Activated CD4-positive, CD25-positive, alpha-beta regulatory T cell treated with anti-CD3 and anti-CD28 coated beads, Interleukin-2, amount 50 U/mL, for 24 hours (primary cell): ENCODE measurements around the gene FRAS1.

Source experiments
- ATAC-seq, 2 donors: fragments of 150-1000 bp; cut with Tn5 transposase; one replicate each; pipeline ENCODE4 v1.10.0; 2021; ENCODE audit warnings: mild to moderate bottlenecking in 1 of 2, moderate library complexity in 1 of 2

The FRAS1 gene

DNA sequence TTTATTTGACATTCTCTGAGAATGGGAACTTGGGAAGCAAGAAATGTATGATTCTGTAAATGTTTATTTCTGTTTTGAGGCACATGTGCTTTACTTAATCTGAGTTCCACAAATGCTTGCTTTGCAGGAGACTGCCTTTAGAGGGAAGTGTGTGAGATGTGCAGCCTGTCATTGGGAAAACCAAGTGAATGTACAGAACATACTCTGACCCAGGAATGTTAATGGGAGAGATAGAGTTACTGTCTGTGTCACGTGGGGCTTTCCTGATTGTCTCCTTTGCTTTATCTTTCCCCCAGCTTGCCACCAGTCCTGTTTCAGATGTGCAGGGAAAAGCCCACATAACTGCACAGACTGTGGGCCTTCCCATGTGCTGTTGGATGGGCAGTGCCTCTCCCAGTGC lies 275.9 kb downstream of the FRAS1 start:
- no peak for ATAC-seq

DNA sequence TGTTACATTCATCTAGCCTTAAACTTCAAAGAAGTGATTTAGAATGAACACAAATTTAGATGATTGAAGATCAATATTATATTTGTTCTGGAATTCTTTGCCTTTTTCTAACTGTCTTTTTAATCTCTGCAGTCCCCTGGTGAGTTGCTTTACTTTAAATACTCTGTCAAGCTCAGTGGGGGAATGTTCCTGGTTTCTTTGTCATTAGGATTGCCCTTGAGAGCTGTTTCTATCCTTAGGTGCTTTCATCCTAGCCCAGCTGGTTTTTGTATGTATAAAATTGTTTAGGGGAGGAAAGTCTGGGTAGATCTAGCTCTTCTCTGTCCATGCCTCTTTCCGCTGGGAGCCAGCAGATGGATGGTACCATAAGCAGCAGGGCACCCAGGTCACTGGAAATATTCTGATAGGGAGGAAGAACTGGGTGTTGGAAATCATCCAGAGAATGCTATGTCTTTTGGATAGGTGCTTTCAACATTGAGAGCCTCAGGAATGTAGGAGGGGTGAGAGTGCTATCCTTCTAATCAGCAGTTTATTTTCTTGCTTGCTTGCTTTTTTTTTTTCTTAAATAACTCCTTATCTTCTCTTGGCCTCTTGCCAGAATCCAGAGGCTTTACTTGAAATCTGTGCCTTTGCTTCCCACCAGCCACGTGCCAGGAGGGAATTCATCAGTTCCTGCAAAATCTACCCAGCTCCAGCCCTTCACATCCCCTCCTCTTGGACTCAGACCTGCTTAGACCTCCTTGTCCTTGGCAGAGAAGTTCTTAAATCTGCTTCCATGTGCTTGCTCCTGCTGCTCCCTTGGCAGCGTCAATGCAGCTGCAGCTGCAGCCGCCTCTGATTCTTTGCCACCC lies 279.2 kb downstream of the FRAS1 start:
- ATAC-seq: no peak

DNA sequence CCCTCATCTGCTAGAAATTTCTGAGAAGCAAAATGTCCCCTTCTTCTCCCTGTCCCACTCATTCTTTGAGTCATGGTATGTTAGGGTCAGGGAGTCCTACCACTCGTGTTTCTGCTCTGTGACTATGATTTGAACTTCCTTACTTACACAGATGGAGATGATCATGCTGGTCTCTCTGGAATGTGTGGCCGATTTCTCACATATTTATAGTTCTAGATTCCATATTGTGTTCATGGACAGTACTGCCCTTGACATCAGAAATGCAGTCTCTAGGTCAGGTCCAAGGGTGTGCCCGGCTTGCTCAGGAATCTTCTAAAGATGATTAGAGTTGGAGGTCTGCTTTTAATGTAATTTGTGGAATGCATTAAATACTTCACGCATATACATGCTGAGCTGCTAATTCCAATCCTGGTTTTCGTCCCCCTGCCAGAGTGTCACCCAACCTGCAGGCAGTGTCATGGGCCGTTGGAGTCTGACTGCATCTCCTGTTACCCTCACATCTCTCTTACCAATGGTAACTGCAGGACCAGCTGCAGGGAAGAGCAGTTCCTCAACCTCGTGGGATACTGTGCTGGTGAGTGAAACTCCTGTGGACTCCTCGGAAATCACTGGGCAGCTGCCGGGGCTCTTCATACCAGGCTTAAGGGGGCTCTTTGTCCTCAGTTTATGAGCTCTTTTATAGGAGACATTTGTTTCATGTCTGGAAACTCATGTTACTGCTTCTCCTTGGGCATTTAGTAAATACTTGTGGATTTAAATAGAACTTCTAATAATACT lies 280.3 kb downstream of the FRAS1 start:
- ATAC-seq: no peak

DNA sequence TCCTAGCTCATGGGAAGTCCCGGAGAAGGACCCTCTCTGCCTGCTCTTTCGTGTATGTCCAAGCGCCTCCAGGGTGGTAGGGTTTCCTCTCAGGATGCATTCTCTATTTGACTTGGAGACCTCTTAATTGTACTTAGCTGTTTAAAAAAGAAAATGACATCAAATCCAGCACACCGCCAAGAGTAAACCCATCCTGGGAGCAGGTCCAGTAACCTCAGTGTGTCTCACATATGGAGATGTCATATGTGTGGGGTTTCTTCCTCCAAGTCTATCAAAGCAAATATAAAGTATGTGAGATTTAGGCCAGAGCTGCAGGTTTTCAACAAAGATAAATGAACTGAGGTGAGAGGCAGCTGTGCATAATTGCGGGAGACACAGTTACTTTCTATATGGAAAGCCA lies 285.0 kb downstream of the FRAS1 start:
- ATAC-seq: no peak

DNA sequence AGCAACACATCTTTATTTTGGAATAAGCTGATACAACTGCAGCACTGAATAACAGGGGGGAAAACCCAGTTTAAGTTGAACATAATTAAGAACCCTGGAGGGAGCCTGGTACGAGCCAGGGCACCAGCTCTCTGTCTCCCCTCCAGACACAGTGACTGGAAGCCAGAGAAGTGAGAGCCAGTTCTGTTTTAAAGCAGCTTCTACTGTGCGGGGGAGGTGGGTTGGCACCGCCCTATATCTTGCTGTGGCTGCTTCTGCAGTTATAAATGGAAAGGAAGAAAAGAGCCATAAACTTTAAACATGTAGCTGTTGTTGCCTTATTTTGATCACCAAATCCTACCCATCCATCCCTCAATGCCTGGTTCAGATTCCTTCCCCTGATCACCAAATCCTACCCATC lies 286.6 kb downstream of the FRAS1 start:
- no peak for ATAC-seq

DNA sequence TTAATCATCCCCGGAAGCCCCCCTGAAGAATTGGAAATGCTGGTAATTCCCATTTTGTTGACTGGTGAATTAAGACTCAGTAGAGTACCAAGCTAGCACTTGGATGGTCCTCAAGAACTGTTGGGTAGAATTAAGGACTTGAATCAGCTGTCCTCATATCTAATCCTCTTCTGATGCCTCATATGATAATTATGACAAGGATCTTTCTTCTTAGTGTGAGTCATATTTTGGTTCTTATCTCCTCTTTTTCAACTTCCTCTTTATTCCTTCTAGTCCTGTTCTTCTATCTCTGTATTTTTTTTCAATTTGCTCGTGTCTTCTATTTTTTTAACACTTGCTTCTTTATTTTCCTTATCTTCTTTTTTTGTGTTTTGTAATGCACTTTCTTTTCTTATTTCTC lies 288.1 kb downstream of the FRAS1 start:
- ATAC-seq: no peak

DNA sequence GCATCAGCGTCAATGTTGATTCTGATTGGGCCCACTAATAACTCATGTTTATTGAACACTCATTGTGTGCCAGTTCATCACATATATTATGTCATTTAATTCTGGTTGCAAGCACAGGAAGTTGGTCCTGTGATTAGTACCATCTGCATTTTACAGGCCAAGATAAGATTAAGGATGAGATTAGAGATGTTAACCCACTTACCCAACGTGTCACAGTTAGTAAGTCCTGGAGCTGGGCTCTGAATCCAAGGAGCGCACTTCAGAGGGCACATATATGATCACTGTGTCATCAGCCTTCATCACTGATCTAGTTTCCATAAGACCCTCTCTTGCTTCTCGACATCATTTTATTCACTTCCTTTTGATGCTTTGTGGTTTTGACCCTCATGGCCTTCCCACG lies 289.1 kb downstream of the FRAS1 start:
- no peak for ATAC-seq

DNA sequence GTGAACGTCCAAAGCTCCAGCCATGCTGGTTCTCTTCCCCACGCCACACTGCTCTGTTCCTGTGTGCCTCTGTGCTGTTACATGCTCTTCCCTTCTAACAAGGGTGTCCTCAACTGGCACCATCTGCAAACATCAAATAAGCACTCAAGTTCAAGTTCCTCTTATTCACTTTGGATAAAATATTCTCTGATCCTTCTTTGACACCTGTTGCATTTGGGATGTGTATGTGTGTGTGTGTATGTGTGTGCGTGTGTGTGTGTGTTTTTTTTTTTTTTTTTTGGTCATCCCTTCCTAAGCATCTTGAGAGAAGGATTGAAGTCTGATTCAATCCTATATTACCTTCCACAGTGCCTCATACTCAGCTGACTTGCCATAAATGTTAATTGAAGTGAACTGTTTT lies 290.4 kb downstream of the FRAS1 start:
- no peak for ATAC-seq

DNA sequence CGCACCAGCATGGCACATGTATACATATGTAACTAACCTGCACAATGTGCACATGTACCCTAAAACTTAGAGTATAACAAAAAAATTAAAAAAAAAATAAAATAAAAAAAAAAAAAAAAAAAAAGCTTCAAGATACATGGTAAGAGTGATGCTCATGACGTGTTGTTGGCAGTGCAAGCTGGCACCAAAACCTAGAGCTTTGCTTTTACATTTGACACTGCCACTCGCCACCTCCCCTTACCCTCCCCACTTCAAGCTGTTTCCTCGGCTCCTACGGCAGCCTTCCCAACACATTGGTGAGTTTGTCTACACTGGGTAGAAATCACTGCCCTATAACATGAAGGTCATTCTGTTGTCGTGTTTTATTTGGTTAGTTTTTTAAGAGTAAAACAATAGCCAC lies 296.8 kb downstream of the FRAS1 start:
- no peak for ATAC-seq

DNA sequence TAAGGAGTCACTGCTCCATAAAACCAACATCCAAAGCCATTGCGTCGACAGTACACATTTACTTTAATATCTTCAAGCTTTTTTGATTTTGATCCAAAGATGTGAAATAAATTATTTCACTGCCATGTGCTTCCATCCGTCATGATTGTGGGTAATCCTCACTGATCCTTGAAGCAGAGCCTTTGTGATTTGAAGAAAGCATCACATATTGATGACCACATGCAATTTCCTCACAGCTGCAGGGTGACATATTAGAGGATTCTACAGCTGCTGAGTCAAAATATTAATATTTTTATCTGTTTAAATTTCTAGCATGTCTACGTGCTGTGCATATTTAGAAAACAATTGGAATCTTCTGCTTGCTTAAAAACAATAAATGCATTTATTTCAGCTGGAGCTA lies 297.7 kb downstream of the FRAS1 start:
- ATAC-seq: no peak

DNA sequence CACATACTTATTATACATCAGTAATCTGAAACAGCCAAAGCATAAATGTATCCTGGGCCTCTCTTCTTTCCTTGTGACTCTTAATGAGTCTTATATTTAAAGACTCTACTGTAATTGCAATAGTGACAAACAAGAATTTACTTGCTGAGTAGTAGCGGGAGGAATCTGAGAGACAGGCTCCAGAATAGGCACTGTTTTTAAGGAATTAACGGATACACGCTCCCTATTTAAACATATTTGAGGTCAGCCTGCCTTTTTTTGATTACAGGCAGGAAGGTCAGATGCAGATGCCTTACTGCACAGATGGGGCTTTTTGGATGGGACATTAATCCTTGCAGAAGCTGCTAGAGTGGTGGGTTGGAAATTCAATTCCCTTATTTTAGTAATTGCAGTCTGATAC lies 298.2 kb downstream of the FRAS1 start:
- no peak for ATAC-seq

DNA sequence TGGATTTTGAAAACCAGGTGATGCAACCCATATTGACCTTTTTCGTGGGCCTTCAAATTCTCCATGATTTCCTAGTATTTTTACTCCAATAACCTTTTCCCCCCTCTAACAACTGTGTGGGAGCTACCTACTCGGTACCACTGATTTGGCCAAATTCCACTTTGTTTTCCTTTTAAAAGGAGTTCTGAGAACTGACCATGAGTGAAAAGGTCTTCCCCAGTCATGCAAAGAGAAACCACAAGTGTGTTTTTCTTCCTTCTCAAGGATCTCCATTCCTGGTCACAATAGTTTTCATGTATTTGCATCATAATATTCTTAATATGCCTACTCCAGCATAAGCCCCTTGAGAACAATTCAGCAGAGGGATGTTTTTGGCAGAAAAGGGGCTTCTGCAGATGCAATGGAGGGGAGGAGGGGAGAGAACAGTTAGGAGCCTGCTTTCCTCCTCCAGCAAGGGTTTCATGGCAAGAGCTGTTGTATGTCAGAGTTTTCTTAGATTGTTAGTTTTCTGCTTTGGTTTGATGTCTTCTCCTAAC lies 299.2 kb downstream of the FRAS1 start:
- no peak for ATAC-seq

DNA sequence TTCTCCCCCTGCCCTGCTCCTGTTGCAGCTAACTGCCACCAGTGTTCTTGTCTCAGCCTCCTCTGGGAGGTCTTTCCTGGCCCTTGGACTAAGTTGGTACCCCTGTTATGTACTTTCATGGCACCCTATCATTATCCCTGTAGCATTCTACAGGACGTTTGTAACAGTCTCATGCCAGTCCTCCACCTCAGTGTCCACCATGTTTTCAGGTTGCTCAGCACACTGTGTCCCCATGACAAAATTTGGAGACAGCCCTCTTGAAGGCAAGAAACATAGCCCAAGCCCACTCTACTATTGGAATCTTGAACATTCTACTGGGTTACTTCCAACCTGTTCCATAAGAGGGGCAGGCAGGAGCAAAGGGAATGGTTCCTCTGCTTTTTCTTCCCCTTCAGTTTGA lies 300.0 kb downstream of the FRAS1 start:
- no peak for ATAC-seq

DNA sequence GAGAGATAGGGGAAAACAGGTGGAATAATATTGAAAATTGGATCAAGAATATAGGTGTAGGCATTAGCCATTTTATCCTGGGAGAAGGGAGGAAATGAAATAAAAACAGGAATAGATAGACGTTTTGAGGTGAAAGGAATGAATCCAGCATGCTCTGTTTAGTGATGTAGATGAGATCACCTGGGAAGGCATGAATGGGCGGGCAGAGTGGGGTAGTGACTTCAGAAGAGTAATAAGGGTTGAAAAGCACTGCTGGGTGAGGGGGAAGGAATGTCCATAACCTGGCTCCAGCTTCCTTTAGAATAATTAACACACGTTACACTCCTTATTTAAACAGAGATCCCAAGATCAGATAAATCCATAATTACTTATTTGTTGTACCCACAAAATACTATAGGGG lies 303.3 kb downstream of the FRAS1 start:
- ATAC-seq: no peak

DNA sequence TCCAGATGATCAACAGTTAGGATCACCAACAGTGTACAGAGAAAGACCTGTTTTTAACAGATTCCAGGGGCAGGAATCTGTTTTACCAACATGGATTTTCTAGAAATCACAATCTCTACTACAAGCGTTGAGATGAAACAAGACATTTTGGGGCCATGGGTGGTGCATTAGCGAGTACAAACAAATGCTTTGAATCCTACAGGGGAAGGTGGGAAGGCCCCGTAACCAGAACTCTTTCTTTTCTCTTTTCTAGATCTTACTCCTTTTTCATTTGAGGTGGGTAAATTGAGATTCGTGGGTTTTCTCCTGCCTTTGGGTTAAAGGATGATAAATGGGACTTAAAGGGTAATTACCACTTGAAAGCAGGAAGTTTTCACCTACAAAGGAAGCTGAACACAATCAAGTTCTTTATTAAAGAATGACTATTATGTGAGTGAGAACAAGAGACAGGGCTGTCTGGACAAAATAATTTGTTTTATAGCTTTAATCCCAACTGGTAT lies 304.5 kb downstream of the FRAS1 start:
- no peak for ATAC-seq

DNA sequence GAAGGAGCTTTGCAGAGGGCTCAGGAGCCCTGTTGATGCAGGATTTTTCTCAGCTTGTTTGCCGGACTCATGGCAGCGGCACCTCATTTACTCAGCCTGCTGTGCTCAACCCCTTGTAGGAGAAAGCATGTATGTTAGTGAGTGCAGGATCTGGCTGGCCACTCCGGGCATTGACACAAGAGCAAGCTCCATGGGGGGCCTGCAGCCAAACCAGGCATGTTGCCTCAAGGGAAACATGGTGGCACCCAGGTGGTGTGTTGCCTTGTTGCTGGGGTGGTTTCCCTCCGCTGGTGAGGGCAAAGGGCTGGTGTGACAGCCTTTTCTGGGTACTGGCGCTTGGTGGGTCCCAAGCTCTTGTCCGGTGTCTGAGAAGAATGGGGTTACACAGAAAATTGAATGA lies 305.2 kb downstream of the FRAS1 start:
- ATAC-seq: no peak

DNA sequence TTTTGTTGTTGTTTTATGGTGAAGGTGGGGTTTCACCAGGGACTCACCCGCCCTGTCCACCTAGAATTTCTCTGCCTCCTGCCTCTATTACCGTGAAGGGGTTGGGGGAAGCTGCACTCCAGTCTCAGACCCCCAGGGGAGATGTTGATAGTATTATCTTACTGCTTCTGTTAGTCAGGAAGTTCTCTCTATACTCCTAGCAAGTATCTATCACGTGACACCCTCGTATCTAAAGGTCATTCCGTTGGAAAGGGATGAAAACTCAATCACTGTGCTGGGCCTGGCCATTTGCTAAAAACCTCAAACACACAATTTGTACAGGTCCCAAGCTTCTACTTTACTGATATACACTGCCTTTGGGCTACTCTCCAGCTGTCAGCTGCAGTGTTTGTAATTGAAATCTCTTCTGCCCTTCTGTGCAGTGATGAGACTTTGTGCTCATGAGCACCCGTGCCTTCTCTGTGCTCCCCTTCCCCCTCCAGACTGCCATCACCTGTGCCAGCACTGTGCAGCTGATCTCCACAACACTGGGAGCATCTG lies 306.0 kb downstream of the FRAS1 start:
- ATAC-seq: no peak

DNA sequence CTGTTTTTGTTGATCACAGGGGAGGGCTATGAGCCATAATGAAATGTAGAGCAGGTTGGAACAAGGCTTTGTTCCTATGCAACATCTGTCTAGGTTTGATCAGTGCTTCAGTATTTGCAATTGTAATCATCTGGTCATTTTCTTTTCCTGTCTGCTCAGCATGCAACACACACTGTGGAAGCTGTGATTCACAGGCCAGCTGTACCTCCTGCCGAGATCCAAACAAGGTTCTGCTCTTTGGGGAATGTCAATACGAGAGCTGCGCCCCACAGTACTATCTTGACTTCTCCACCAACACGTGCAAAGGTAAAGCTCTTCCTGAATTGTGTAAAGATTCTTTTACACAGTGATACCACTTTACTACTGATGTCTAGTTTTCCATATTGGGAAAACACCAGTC lies 312.6 kb downstream of the FRAS1 start:
- no peak for ATAC-seq

DNA sequence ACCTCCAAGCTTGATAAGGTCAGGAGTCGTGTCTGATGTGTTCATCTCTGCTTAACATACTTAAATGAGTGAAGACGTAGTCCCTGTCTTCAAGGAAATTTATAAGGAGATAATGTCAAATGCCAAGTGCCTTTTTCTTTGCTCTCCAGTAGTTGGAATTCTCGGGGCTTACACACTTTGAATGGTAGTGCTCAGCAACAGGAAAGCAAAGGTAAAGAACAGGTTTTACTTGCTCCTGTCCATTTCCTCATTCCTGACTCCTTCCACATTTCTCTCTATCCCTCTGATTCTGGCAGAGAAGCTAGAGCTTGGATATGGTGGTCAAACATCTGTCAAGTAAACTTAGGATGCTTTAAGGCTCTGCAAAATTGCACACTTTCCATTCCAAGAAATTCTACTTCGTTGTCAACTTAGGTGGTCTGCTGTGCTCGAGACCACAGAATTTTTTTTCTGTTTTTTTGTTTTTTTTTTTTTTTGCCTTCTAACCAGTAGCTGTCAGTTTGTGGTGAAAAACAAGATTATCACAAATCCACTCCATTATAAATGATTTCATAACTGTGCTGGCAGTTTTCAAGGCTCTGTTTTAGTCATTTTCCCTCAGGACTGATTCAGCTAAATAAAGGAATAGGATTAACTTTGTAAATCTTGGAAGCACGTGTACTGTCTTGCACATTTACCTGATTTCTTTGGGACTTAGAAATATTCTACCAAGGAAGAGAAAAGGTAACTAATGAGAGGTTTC lies 313.7 kb downstream of the FRAS1 start:
- no peak for ATAC-seq

DNA sequence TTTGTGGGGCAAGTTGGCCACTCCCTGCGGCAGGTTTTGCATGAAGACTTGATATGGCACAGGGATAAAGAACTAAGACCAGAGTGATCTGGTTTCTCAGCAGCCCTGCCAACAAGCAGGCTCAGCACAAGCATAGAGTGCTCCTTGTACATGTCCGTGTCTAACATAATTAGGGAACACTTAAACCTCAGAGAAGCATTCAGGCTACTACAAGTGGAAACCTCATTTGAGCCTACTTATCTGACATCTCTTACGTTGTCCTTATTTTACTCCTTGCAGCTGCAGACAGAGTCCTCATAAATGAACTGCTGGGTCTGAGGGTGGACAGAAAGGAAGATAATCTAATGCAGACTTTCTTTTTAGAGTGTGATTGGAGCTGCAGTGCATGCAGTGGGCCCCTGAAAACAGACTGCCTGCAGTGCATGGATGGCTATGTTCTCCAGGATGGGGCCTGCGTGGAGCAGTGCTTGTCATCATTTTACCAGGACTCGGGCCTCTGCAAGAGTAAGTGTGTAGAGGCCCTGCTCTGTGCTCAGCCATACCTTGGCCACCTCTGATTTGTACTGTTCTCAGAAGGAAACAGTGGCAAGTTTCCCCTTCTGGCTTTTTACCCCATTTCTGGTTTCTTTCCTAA lies 315.3 kb downstream of the FRAS1 start:
- ATAC-seq: no peak

DNA sequence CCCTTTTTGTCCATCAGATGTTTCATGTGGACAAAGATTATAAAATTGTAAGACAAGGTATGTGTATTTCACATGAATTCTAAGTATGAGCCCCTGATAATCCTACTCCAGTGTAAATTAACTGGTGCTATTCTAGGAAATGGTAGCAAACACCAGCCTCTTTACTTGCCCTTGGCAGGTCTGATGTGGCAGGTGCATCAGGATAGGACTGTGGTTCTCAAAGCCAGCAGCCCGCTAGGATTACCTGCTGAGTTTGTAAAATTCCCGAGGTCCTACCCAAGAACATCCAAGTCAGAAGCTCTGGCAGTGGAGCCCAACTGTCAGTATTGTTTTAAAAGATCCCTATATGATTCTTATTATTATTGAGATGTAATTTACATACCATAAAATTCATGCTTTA lies 320.4 kb downstream of the FRAS1 start:
- no peak for ATAC-seq

DNA sequence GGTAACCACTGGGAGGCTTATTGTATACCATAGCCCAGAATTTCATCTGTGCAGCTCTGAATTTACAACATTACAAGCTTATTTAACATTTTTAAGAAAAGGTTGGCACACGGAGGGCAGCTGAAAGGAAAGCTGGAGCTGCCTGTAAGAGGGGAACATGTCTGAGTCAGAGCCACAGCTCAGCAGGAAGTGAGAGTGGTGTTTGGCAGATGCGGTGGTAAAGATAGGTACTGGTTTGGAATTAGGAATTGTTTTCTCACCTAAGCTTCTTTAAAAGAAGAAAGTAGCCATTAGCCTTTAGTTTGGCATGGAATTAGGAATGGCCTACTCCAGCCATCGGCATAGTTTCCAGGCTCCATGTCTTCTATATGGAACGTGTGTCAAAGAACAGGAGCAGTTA lies 321.9 kb downstream of the FRAS1 start:
- no peak for ATAC-seq
